Ishikawa (cell line): ENCODE measurements around the gene PBX4.
A peak's percentile ranks its signal among the peaks of the same experiment; 100 is the strongest.

Experiments used
- CEBPB ChIP-seq: IDR thresholded peaks from 2 replicates; pipeline ENCODE4 v1.6.1; 2012
- CREB1 ChIP-seq: IDR thresholded peaks from 2 replicates; pipeline ENCODE4 v1.6.1; 2012; ENCODE audit warnings: low read depth
- EGR1 ChIP-seq: IDR thresholded peaks from 2 replicates; pipeline ENCODE4 v1.6.1; 2012
- EP300 ChIP-seq: IDR thresholded peaks from 2 replicates; pipeline ENCODE4 v1.6.1; 2012; ENCODE audit warnings: borderline replicate concordance
- FOXM1 ChIP-seq: IDR thresholded peaks from 2 replicates; pipeline ENCODE4 v1.6.1; 2012; ENCODE audit warnings: low read depth, borderline replicate concordance
- NFIC ChIP-seq: IDR thresholded peaks from 2 replicates; pipeline ENCODE4 v1.6.1; 2012
- RAD21 ChIP-seq: IDR thresholded peaks from 2 replicates; pipeline ENCODE4 v1.6.1; 2012; ENCODE audit warnings: low read depth
- REST ChIP-seq: IDR thresholded peaks from 2 replicates; pipeline ENCODE4 v1.6.1; 2012; ENCODE audit warnings: low read depth, mild to moderate bottlenecking
- TAF1 ChIP-seq: IDR thresholded peaks from 2 replicates; pipeline ENCODE4 v1.6.1; 2012; ENCODE audit warnings: low read depth, mild to moderate bottlenecking
- TCF12 ChIP-seq: IDR thresholded peaks from 2 replicates; pipeline ENCODE4 v1.6.1; 2012; ENCODE audit warnings: low read depth
- TEAD4 ChIP-seq: IDR thresholded peaks from 2 replicates; pipeline ENCODE4 v1.6.1; 2012
- USF1 ChIP-seq: IDR thresholded peaks from 2 replicates; pipeline ENCODE4 v1.6.1; 2012
- YY1 ChIP-seq: IDR thresholded peaks from 2 replicates; pipeline ENCODE4 v1.6.1; 2012; ENCODE audit warnings: low read depth
- ZBTB7A ChIP-seq: IDR thresholded peaks from 2 replicates; pipeline ENCODE4 v1.6.1; 2012; ENCODE audit warnings: low read depth
- TF ChIP-seq, protein P1 (sequence below): IDR thresholded peaks from 2 replicates; pipeline ENCODE4 v1.6.1; 2012

PBX4 gene, protein sequence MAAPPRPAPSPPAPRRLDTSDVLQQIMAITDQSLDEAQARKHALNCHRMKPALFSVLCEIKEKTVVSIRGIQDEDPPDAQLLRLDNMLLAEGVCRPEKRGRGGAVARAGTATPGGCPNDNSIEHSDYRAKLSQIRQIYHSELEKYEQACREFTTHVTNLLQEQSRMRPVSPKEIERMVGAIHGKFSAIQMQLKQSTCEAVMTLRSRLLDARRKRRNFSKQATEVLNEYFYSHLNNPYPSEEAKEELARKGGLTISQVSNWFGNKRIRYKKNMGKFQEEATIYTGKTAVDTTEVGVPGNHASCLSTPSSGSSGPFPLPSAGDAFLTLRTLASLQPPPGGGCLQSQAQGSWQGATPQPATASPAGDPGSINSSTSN

DNA sequence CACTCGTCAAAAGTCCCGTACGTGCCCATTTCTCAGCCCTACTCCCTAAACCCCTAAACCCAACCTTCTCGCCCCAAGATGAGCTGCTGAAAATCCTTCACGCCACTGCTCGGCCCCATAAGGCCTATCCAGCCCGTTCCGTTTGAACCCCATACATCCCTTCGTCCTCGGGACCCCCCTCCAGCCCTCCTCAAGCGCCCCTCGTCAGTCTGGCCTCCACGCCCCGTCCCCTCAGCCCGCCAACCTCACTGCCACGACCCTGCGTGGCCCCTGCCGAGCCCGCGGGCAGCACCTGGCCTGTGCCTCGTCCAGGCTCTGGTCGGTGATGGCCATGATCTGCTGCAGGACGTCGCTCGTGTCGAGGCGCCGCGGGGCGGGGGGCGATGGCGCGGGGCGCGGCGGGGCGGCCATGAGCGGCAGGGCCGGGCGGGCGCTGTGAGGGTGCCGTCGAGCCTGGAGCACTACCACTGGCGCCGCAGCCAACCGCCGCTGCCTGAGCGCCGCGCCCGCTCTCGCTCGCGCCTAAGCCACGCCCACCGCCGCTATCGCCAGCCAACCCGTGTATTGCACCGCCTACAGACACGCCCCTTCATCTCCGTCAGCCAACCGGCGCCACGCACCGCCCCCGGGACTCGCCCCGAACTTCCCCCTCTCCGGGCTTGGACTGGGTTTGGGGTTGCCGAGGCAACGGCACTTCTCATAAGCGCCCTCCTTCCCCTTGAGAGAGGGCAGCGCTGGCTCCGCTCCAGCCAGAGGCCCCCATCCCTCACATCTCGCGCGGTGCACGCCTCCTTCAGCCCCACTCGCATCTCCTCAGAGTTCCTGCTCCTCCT, at the start of gene PBX4:
Gene PBX4 (minus strand): TSS at position 469 of the 833 bp plus-strand sequence. CDS start 58 bp downstream, at position 411.
- TF ChIP-seq TCF12 (no peak), EGR1 (no peak), CREB1 (no peak), FOXM1 (no peak), REST (no peak), EP300 (no peak), RAD21 (no peak), YY1 (no peak; the same call in 1 of the 2 replicates), ZBTB7A (no peak; the same call in 1 of the 2 replicates), TEAD4 (no peak), USF1 (no peak), CEBPB (no peak), TAF1 (0 out of 2 replicates have a peak, but pooled peaks have one; percentile 46), NFIC (peak; percentile 59; the same call in 1 of the 2 replicates)
- TF ChIP-seq, protein P1, sequence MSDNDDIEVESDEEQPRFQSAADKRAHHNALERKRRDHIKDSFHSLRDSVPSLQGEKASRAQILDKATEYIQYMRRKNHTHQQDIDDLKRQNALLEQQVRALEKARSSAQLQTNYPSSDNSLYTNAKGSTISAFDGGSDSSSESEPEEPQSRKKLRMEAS: peak; percentile 69; the same call in 1 of the 2 replicates

- TF ChIP-seq RAD21 (no peak), EGR1 (peak; percentile 99), TAF1 (peak; percentile 93), USF1 (no peak), FOXM1 (no peak), TEAD4 (no peak), EP300 (no peak), YY1 (peak; percentile 100), NFIC (no peak), ZBTB7A (no peak), REST (no peak), TCF12 (no peak), CEBPB (no peak), CREB1 (peak; percentile 50; the same call in 1 of the 2 replicates)
- TF ChIP-seq, protein P1: peak; percentile 39
These were observed 45.0 kb upstream of the PBX4 start, which contains the start of gene ATP13A1 for GRCh38 chr19:19663256-19664120. Gene ATP13A1 (minus strand): TSS chr19:19663676. CDS start chr19:19663666, 10 bp downstream.

DNA sequence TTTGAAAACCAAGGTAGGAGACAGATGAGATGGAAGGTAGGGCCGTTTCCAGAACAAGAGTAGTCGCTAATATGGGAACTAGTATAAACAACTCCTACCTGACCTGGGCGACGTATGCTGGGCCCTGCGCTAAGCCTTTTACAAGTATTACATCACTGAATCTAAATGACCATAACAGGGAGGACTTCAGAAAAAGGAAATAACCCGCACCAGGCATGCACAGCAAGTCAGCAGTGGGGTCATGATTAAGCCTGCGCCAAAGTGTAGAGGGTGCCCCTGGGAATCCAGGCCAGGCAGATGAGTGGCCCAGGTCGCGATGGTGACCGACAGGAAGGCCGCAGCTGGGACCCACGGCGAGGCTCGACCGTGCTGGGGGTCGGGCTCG, 44.4 kb upstream of the PBX4 start:
- TF ChIP-seq TAF1 (no peak), EGR1 (no peak), CEBPB (no peak), TEAD4 (no peak), NFIC (no peak), CREB1 (no peak), USF1 (no peak), FOXM1 (no peak)

DNA sequence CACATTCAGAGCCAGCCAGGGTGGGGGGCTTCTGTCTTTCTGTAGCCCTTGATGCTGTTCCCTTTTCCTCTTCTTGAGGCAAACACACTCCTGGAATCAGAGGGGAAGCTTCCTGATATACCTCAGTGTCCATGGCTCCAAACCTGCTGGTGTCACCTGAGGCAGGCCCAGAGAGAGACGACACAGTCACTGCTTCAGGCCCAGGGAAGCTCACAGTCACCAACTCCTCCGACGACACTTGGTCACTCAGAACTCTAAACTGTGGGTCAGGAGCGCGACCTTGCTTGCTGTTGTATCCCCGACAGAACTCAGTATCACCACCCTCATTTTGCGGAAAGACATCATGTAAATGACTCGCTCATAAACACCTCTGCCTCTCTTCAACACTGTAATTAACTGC, 43.9 kb upstream of the PBX4 start:
- TF ChIP-seq TCF12 (no peak), CEBPB (no peak), FOXM1 (no peak), ZBTB7A (no peak), RAD21 (no peak), YY1 (no peak), EP300 (no peak), NFIC (no peak), USF1 (no peak), REST (no peak), CREB1 (no peak), TAF1 (no peak), TEAD4 (no peak), EGR1 (no peak)
- TF ChIP-seq, protein P1: no peak
